Uterus (tissue), 2 donors: ENCODE data around the gene DCP1A.

Experiments
- POLR2A ChIP-seq, 2 donors: fragments of 450-650 bp; IDR thresholded peaks; one replicate each; pipeline ENCODE4 v1.6.1; 2016; ENCODE audit warnings: antibody characterized with exemption in 2 of 2, mild to moderate bottlenecking in 1 of 2, moderate library complexity in 1 of 2
- TF ChIP-seq, protein P1 (sequence below), 4 experiments: fragments of 200-600 bp in 2 of 4; fragments of 450-650 bp in 2 of 4; sonication (generic) in 2 of 4; IDR thresholded peaks; one replicate each; pipeline ENCODE4 v1.5.1; 2016 to 2019; ENCODE audit warnings: antibody characterized with exemption in 4 of 4, mild to moderate bottlenecking in 2 of 4, moderate library complexity in 1 of 4

DNA sequence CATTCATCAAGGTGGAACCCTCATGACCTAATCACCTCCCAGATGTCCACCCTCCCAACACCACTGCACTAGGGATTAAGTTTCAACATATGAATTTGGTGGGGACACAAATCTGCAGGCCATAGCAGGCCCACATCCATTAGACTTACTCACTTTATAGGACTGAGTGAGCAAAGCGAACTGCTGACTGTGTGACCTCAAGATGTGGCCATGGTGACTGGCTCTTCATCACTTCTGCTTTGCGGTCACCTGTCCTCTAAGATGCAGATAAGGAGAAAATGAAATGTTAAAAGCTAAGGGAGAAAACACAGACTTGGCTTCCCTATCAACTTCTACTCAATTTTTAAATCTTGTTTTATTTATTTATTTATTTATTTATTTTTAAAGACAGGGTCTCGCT is 14.5 kb upstream of the DCP1A start:
- TF ChIP-seq POLR2A (IDR thresholded peaks at IDR 0.05), result no peak
- TF ChIP-seq, protein P1, sequence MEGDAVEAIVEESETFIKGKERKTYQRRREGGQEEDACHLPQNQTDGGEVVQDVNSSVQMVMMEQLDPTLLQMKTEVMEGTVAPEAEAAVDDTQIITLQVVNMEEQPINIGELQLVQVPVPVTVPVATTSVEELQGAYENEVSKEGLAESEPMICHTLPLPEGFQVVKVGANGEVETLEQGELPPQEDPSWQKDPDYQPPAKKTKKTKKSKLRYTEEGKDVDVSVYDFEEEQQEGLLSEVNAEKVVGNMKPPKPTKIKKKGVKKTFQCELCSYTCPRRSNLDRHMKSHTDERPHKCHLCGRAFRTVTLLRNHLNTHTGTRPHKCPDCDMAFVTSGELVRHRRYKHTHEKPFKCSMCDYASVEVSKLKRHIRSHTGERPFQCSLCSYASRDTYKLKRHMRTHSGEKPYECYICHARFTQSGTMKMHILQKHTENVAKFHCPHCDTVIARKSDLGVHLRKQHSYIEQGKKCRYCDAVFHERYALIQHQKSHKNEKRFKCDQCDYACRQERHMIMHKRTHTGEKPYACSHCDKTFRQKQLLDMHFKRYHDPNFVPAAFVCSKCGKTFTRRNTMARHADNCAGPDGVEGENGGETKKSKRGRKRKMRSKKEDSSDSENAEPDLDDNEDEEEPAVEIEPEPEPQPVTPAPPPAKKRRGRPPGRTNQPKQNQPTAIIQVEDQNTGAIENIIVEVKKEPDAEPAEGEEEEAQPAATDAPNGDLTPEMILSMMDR (IDR thresholded peaks at IDR 0.05), result no peak
